Fibroblast of skin of abdomen (primary cell): ENCODE results near the gene NDUFB3. TPM values are rescaled to one million over a fixed set of nuclear protein-coding genes. Genes with fewer than 3 reads are reported as not detected.
"Not testable (repeated sequence)": the region's sequence is repeated elsewhere in the genome, so short reads cannot be mapped to it uniquely, and the experiment has no call there.

Experiments
- DNase-seq: peaks from one replicate; pipeline ENCODE4 v3.0.0-alpha.2; 2013
- polyA plus RNA-seq, 2 experiments: library from polyadenylated mRNA; unstranded; fragments of 120-200 nt; gene quantifications; one replicate each; pipeline ENCODE4 v1.2.1, GENCODE V29; 2013; ENCODE audit not compliant: insufficient read length in 2 of 2

The NDUFB3 gene
- 82.1 TPM for polyA plus RNA-seq (2013, experiment 1 of 2; ENCODE audit: insufficient read length)
- 80.3 TPM for polyA plus RNA-seq (2013, experiment 2 of 2; ENCODE audit: insufficient read length)

GRCh38 chr2:201071479-201072200, at the start of gene NDUFB3, which contains the start of gene HYCC2:
TSS of gene NDUFB3 (plus strand) at chr2:201072001. CDS start at chr2:201078883, 6,882 bp downstream.
TSS of gene HYCC2 (minus strand) at chr2:201071671. CDS start at chr2:201024009, 47,662 bp downstream.
- DNase-seq, result peak; percentile 93

DNA sequence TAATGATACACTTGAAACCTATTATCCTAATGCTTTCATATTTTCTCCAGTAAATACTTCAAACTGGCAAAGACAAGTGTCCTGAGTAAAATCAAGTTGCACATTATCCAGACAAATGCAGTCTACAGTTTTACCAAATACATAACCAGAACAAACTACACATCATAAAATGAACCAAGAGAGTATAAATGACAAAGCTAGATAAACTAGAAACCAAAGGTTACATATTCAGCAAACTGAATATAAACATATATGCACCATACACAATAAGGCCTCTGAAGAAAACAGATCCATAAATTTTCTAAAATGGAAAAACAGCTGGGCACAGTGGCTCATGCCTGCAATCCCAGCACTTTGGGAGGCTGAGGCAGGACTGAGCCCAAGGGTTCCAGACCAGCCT, 47.3 kb upstream of the NDUFB3 start:
- no peak for DNase-seq

- DNase-seq, result not testable (repeated sequence)
Measured at GRCh38 chr2:201034355-201034754, 37.4 kb upstream of the NDUFB3 start.

DNA sequence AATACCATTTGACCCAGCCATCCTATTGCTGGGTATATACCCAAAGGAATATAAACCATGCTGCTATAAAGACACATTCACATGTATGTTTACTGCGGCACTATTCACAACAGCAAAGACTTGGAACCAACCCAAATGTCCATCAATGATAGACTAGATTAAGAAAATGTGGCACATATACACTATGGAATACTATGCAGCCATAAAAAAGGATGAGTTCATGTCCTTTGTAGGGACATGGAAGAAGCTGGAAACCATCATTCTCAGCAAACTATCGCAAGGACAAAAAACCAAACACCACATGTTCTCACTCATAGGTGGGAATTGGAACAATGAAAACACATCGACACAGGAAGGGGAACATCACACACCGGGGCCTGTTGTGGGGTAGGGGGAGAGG, 33.4 kb upstream of the NDUFB3 start:
- not testable (repeated sequence) for DNase-seq

DNA sequence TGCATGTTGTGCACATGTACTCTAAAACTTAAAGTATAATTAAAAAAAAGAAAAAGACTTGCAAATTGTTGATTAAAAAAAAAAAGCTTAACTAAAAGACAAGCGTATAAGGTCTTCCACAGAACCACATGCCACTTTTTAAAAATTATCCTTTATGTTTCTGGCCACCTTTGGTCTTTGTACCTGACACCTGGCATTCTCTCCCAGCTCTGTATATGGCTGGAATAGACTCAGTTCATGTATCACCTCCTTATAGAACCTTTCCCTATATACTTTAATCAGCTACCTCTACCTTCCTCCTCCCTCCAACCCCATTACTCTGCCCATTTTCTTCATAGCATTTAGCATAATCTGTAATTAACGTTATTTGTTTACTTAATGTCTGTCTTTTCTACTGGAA, 32.9 kb upstream of the NDUFB3 start:
- no peak for DNase-seq

GRCh38 chr2:201040867-201041628, 30.8 kb upstream of the NDUFB3 start:
- DNase-seq, result no peak

GRCh38 chr2:201042451-201042850, 29.4 kb upstream of the NDUFB3 start:
- DNase-seq, result not testable (repeated sequence)

DNA sequence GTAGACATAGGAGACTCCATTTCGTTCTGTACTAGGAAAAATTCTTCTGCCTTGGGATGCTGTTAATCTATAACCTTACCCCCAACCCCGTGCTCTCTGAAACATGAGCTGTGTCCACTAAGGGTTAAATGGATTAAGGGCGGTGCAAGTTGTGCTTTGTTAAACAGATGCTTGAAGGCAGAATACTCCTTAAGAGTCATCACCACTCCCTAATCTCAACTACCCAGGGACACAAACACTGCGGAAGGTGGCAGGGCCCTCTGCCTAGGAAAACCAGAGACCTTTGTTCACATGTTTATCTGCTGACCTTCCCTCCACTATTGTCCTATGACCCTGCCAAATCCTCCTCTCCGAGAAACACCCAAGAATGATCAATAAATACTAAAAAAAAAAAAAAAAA, 28.8 kb upstream of the NDUFB3 start:
- not testable (repeated sequence) for DNase-seq

GRCh38 chr2:201046881-201047280, 24.9 kb upstream of the NDUFB3 start:
- DNase-seq, result no peak

- DNase-seq, result no peak
Measured at GRCh38 chr2:201049455-201049854, 22.3 kb upstream of the NDUFB3 start.

DNA sequence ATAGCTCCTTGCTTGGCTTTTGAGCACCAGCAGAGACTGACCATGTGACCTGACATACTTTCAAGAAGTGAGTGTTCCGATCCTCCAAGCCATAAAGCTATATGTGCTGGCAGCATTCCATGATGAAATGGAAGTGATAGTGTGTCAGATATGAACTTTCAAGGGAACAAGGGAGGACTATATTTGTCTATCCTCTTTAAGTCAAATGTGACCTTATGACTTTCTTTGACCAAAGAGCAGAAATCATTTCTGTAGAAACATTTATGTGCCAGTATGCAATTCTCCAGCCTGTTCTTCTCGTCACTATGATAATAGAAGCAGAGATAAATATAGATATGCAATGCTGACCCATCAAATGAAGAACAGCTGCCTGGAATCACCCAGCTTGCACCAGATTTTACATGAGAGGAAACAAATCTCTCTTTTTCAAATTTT, 14.7 kb upstream of the NDUFB3 start:
- peak; percentile 28 for DNase-seq

- no peak for DNase-seq
Measured at GRCh38 chr2:201057715-201058248, 14.0 kb upstream of the NDUFB3 start.

GRCh38 chr2:201058914-201059313, 12.9 kb upstream of the NDUFB3 start:
- DNase-seq, result no peak

DNA sequence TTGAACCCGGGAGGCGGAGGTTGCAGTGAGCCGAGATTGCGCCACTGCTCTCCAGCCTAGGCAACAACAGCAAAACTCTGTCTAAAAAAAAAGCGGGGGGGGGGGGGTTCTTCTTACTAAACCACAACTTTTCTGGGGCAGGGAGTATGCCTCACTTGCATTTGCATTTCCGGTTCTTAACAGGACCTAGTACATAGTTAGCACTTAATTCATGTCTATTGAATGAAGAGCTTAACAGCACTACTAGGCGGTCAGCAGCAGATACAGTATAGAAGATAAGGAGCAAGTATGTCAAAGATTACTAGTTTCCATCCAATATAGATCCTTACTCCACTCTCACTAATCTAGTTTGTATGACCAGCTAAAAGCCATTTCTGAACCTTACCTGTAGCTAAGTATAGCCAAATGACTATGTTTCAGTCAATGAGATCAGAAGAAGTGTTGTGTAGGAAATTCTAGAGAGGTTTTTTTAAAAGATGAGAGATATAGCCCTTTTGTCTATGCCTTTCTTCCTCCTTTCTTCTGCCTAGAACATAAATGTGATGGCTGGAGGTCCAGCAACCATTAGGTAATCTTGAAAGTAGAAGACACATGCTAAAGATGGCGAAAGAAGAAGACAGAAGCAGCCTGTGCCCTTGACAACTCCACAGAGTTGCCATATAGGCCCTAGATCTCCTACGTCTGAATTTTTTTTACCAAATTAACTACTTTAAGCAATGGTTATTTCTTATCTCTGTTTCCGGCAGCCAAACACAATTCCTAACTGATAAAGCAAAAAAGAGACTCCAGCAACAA, 11.6 kb upstream of the NDUFB3 start:
- DNase-seq, result no peak

DNA sequence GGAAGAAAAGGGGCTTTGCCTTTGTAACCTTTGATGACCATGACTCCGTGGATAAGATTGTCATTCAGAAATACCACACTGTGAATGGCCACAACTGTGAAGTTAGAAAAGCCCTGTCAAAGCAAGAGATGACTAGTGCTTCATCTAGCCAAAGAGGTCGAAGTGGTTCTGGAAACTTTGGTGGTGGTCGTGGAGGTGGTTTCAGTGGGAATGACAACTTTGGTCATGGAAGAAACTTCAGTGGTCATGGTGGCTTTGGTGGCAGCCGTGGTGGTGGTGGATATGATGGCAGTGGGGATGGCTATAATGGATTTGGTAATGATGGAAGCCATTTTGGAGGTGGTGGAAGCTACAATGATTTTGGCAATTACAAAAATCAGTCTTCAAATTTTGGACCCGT, 8.3 kb upstream of the NDUFB3 start:
- DNase-seq, result not testable (repeated sequence)

DNA sequence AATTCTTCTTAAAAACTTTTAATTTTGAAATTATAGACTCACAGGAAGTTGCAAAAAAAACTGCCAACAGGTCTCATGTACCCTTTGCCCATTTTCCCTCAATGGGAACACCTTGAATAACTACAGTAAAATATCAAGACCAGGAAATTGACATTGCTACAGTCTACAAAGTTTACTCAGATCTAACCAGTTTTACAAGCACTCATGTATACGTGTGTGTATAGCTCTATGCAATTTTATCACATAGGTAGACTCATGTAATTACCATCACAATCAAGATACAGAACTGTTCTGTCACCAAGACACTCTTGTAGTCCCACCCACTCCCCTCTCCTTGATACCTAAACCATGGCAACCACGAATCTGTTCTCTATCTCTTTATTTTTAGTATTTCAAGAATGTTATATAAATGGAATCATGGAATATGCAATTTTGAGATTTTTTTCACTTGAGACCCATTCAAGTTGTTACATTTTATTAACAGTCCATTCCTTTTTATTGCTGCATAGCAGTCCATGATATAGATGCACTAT, 6.9 kb upstream of the NDUFB3 start:
- no peak for DNase-seq

GRCh38 chr2:201070948-201071478, 788 bp upstream of the NDUFB3 start:
- DNase-seq, result no peak

GRCh38 chr2:201072201-201072530, 365 bp downstream of the NDUFB3 start:
- no peak for DNase-seq

- DNase-seq, result no peak
Measured at GRCh38 chr2:201073071-201073470, 1.3 kb downstream of the NDUFB3 start.

- no peak for DNase-seq
Measured at GRCh38 chr2:201074996-201075395, 3.2 kb downstream of the NDUFB3 start.

- no peak for DNase-seq
Measured at GRCh38 chr2:201084863-201085262, 13.1 kb downstream of the NDUFB3 start.

GRCh38 chr2:201090574-201090973, 18.8 kb downstream of the NDUFB3 start:
- no peak for DNase-seq
